GM23338 (cell line): ENCODE measurements around the gene IL22RA1. TPM values are rescaled to one million over a fixed set of nuclear protein-coding genes. Genes with fewer than 3 reads are reported as not detected.

ENCODE experiments used
- ATAC-seq: fragments of 200-7000 bp; cut with Tn5 transposase; 3 replicates; pipeline ENCODE4 v1.9.1; 2020
- DNase-seq: peaks from one replicate; pipeline ENCODE4 v3.0.0-alpha.2; 2015; ENCODE audit warnings: low spot score
- H2AFZ ChIP-seq: fragments of 200-600 bp; sonication (generic); 2 replicates; pipeline ENCODE4 v1.8.0; 2016; ENCODE audit warnings: antibody characterized with exemption, mild to moderate bottlenecking, moderate library complexity
- H3F3A ChIP-seq: fragments of 200-600 bp; sonication (generic); replicated peaks from 2 replicates; pipeline ENCODE4 v1.8.0; 2017; ENCODE audit warnings: antibody characterized with exemption, mixed run types, low read depth
- H3K27ac ChIP-seq: fragments of 200-600 bp; sonication (generic); 2 replicates; pipeline ENCODE4 v1.6.1; 2016; ENCODE audit warnings: low read depth
- H3K27me3 ChIP-seq: fragments of 200-600 bp; sonication (generic); 2 replicates; pipeline ENCODE4 v1.8.0; 2016; ENCODE audit warnings: mild to moderate bottlenecking, mixed run types, moderate library complexity; ENCODE audit not compliant: insufficient read depth
- H3K36me3 ChIP-seq: fragments of 200-600 bp; sonication (generic); 2 replicates; pipeline ENCODE4 v1.8.0; 2016; ENCODE audit warnings: mild to moderate bottlenecking; ENCODE audit not compliant: insufficient read depth
- H3K4me1 ChIP-seq: fragments of 200-600 bp; sonication (generic); 2 replicates; pipeline ENCODE4 v1.8.0; 2016; ENCODE audit warnings: mild to moderate bottlenecking, moderate library complexity; ENCODE audit not compliant: insufficient read depth
- H3K4me2 ChIP-seq: fragments of 200-600 bp; sonication (generic); 2 replicates; pipeline ENCODE4 v1.7.1; 2017; ENCODE audit warnings: mixed run types
- H3K4me3 ChIP-seq: fragments of 200-600 bp; sonication (generic); 2 replicates; pipeline ENCODE4 v1.6.1; 2016; ENCODE audit warnings: mixed run types
- H3K79me2 ChIP-seq: fragments of 200-600 bp; sonication (generic); replicated peaks from 2 replicates; pipeline ENCODE4 v1.8.0; 2017; ENCODE audit warnings: mild to moderate bottlenecking; ENCODE audit not compliant: insufficient read depth
- H3K9me2 ChIP-seq: fragments of 200-600 bp; sonication (generic); 2 replicates; pipeline ENCODE4 v1.8.0; 2017; ENCODE audit not compliant: insufficient read depth
- H4K20me1 ChIP-seq: fragments of 200-600 bp; sonication (generic); replicated peaks from 2 replicates; pipeline ENCODE4 v1.8.0; 2017; ENCODE audit warnings: mild to moderate bottlenecking; ENCODE audit not compliant: insufficient read depth
- H3K27ac Mint-ChIP-seq: 2 replicates; pipeline ENCODE4 v1.8.0; 2020; ENCODE audit warnings: inconsistent platforms, mild to moderate bottlenecking, moderate library complexity, mixed read lengths
- H3K27me3 Mint-ChIP-seq: 3 replicates; pipeline ENCODE4 v1.8.0; 2022; ENCODE audit warnings: low read depth, mild to moderate bottlenecking, moderate library complexity, mixed read lengths, inconsistent platforms; ENCODE audit not compliant: insufficient read depth, poor library complexity
- H3K36me3 Mint-ChIP-seq: 3 replicates; pipeline ENCODE4 v1.8.0; 2021; ENCODE audit warnings: low read depth, mild to moderate bottlenecking, inconsistent platforms, moderate library complexity, mixed read lengths
- H3K4me1 Mint-ChIP-seq: 3 replicates; pipeline ENCODE4 v1.8.0; 2020; ENCODE audit warnings: mild to moderate bottlenecking, inconsistent platforms, mixed read lengths
- H3K4me3 Mint-ChIP-seq: 3 replicates; pipeline ENCODE4 v1.8.0; 2021; ENCODE audit warnings: moderate library complexity, mild to moderate bottlenecking, inconsistent platforms, mixed read lengths
- H3K9me3 Mint-ChIP-seq: 3 replicates; pipeline ENCODE4 v1.8.0; 2020; ENCODE audit warnings: moderate library complexity, mild to moderate bottlenecking, inconsistent platforms, mixed read lengths
- CREB1 ChIP-seq: fragments of 250-450 bp; sonication (Bioruptor Pico); IDR thresholded peaks from 2 replicates; pipeline ENCODE4 v1.5.0; 2020; ENCODE audit warnings: low read depth, mild to moderate bottlenecking, moderate library complexity
- EZH2 ChIP-seq: fragments of 200-600 bp; sonication (generic); IDR thresholded peaks from one replicate; pipeline ENCODE4 v1.8.0; 2017; ENCODE audit warnings: antibody characterized with exemption, mild to moderate bottlenecking, low read depth; ENCODE audit not compliant: unreplicated experiment
- EZH2phosphoT487 ChIP-seq: fragments of 200-600 bp; sonication (generic); IDR thresholded peaks from one replicate; pipeline ENCODE4 v1.8.1; 2018; ENCODE audit warnings: antibody characterized with exemption; ENCODE audit not compliant: unreplicated experiment
- JUNB ChIP-seq: IDR thresholded peaks from one replicate; pipeline ENCODE4 v1.6.1; 2016; ENCODE audit warnings: antibody characterized with exemption; ENCODE audit not compliant: unreplicated experiment
- NANOG ChIP-seq: IDR thresholded peaks from 2 replicates; pipeline ENCODE4 v1.6.1; 2016; ENCODE audit warnings: antibody characterized with exemption, borderline replicate concordance
- POLR2AphosphoS5 ChIP-seq: IDR thresholded peaks from 2 replicates; pipeline ENCODE4 v1.6.1; 2016; ENCODE audit warnings: antibody characterized with exemption, low read depth
- STAT1 ChIP-seq: IDR thresholded peaks from one replicate; pipeline ENCODE4 v1.6.1; 2016; ENCODE audit warnings: antibody characterized with exemption; ENCODE audit not compliant: unreplicated experiment
- ZNF114 ChIP-seq: fragments of 250-450 bp; sonication (Bioruptor Pico); IDR thresholded peaks from 2 replicates; pipeline ENCODE4 v1.5.0; 2020; ENCODE audit warnings: mild to moderate bottlenecking, moderate library complexity
- ZNF331 ChIP-seq: fragments of 250-450 bp; sonication (Bioruptor Pico); IDR thresholded peaks from 2 replicates; pipeline ENCODE4 v1.5.0; 2020; ENCODE audit warnings: low read depth, mild to moderate bottlenecking, moderate library complexity
- polyA plus RNA-seq: library from polyadenylated mRNA; unstranded; fragments of >200 nt; fragmentation: Nextera tagmentation; extraction: Ambion mirVana; gene quantifications from 2 replicates; pipeline ENCODE4 v1.2.1, GENCODE V29; 2016
- total RNA-seq: library from RNA; depleted of rRNA; stranded (reverse); fragments of >200 nt; shearing (Covaris generic); gene quantifications from 2 replicates; pipeline ENCODE4 v1.2.3, GENCODE V29; 2014
- TF ChIP-seq, protein P1 (sequence below), 2 experiments: fragments of 200-600 bp in 1 of 2; sonication (generic) in 1 of 2; conservative IDR thresholded peaks; 2 replicates each; pipeline versions ENCODE4 v1.5.1 to v1.6.1; 2016 to 2017; ENCODE audit warnings: antibody characterized with exemption in 2 of 2, low read depth in 2 of 2, mild to moderate bottlenecking in 2 of 2, moderate library complexity in 1 of 2
- TF ChIP-seq, protein P2 (sequence below): fragments of 250-450 bp; sonication (Bioruptor Pico); IDR thresholded peaks from 2 replicates; pipeline ENCODE4 v1.5.0; 2020; ENCODE audit warnings: mild to moderate bottlenecking, moderate library complexity
- TF ChIP-seq, protein P3 (sequence below): IDR thresholded peaks from one replicate; pipeline ENCODE4 v1.6.1; 2018; ENCODE audit warnings: antibody characterized with exemption; ENCODE audit not compliant: unreplicated experiment
- TF ChIP-seq, protein P4 (sequence below): IDR thresholded peaks from 2 replicates; pipeline ENCODE4 v1.6.1; 2016; ENCODE audit warnings: antibody characterized with exemption

Gene IL22RA1
- total and polyA plus RNA-seq, 2 experiments from 2014 or later: 0.11 to 0.28 TPM

DNA sequence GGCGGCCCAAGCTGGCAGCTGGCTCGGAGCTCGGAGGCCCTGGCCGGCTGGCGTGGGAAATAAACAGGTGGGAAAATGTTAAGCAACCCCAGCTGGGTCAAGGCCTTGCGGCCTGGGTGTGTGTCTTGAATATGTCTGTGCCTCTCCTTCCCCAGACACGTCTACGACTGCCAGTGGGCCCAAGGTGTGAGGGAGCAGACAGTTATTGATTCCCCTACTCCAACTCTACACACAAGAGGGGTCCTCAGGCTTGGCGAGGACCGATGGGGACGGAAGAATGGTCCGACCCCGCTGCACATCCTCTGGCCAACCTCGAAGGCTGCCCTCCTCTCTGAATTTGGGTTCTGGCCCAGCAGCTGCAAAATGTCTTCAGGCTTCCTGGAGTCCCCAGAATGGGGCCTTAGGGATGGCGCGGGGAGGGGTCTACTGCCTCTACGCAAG, 2.2 kb downstream of the IL22RA1 start:
- TF ChIP-seq ZNF331 (CRISPR knock-in tag) (no peak), EZH2phosphoT487 (no peak), STAT1 (no peak), EZH2 (no peak), JUNB (no peak), NANOG (no peak), CREB1 (CRISPR knock-in tag) (no peak), POLR2AphosphoS5 (no peak), ZNF114 (CRISPR knock-in tag) (no peak)
- TF ChIP-seq, protein P1, sequence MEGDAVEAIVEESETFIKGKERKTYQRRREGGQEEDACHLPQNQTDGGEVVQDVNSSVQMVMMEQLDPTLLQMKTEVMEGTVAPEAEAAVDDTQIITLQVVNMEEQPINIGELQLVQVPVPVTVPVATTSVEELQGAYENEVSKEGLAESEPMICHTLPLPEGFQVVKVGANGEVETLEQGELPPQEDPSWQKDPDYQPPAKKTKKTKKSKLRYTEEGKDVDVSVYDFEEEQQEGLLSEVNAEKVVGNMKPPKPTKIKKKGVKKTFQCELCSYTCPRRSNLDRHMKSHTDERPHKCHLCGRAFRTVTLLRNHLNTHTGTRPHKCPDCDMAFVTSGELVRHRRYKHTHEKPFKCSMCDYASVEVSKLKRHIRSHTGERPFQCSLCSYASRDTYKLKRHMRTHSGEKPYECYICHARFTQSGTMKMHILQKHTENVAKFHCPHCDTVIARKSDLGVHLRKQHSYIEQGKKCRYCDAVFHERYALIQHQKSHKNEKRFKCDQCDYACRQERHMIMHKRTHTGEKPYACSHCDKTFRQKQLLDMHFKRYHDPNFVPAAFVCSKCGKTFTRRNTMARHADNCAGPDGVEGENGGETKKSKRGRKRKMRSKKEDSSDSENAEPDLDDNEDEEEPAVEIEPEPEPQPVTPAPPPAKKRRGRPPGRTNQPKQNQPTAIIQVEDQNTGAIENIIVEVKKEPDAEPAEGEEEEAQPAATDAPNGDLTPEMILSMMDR (conservative IDR thresholded peaks at IDR 0.05; ENCODE audit: low read depth in 2 of 2): no peak
- TF ChIP-seq, protein P2, sequence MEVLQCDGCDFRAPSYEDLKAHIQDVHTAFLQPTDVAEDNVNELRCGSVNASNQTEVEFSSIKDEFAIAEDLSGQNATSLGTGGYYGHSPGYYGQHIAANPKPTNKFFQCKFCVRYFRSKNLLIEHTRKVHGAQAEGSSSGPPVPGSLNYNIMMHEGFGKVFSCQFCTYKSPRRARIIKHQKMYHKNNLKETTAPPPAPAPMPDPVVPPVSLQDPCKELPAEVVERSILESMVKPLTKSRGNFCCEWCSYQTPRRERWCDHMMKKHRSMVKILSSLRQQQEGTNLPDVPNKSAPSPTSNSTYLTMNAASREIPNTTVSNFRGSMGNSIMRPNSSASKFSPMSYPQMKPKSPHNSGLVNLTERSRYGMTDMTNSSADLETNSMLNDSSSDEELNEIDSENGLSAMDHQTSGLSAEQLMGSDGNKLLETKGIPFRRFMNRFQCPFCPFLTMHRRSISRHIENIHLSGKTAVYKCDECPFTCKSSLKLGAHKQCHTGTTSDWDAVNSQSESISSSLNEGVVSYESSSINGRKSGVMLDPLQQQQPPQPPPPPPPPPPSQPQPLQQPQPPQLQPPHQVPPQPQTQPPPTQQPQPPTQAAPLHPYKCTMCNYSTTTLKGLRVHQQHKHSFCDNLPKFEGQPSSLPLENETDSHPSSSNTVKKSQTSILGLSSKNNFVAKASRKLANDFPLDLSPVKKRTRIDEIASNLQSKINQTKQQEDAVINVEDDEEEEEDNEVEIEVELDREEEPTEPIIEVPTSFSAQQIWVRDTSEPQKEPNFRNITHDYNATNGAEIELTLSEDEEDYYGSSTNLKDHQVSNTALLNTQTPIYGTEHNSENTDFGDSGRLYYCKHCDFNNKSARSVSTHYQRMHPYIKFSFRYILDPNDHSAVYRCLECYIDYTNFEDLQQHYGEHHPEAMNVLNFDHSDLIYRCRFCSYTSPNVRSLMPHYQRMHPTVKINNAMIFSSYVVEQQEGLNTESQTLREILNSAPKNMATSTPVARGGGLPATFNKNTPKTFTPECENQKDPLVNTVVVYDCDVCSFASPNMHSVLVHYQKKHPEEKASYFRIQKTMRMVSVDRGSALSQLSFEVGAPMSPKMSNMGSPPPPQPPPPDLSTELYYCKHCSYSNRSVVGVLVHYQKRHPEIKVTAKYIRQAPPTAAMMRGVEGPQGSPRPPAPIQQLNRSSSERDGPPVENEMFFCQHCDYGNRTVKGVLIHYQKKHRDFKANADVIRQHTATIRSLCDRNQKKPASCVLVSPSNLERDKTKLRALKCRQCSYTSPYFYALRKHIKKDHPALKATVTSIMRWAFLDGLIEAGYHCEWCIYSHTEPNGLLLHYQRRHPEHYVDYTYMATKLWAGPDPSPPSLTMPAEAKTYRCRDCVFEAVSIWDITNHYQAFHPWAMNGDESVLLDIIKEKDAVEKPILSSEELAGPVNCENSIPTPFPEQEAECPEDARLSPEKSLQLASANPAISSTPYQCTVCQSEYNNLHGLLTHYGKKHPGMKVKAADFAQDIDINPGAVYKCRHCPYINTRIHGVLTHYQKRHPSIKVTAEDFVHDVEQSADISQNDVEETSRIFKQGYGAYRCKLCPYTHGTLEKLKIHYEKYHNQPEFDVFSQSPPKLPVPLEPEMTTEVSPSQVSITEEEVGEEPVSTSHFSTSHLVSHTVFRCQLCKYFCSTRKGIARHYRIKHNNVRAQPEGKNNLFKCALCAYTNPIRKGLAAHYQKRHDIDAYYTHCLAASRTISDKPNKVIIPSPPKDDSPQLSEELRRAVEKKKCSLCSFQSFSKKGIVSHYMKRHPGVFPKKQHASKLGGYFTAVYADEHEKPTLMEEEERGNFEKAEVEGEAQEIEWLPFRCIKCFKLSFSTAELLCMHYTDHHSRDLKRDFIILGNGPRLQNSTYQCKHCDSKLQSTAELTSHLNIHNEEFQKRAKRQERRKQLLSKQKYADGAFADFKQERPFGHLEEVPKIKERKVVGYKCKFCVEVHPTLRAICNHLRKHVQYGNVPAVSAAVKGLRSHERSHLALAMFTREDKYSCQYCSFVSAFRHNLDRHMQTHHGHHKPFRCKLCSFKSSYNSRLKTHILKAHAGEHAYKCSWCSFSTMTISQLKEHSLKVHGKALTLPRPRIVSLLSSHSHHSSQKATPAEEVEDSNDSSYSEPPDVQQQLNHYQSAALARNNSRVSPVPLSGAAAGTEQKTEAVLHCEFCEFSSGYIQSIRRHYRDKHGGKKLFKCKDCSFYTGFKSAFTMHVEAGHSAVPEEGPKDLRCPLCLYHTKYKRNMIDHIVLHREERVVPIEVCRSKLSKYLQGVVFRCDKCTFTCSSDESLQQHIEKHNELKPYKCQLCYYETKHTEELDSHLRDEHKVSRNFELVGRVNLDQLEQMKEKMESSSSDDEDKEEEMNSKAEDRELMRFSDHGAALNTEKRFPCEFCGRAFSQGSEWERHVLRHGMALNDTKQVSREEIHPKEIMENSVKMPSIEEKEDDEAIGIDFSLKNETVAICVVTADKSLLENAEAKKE (CRISPR knock-in tag): no peak
- TF ChIP-seq, protein P3, sequence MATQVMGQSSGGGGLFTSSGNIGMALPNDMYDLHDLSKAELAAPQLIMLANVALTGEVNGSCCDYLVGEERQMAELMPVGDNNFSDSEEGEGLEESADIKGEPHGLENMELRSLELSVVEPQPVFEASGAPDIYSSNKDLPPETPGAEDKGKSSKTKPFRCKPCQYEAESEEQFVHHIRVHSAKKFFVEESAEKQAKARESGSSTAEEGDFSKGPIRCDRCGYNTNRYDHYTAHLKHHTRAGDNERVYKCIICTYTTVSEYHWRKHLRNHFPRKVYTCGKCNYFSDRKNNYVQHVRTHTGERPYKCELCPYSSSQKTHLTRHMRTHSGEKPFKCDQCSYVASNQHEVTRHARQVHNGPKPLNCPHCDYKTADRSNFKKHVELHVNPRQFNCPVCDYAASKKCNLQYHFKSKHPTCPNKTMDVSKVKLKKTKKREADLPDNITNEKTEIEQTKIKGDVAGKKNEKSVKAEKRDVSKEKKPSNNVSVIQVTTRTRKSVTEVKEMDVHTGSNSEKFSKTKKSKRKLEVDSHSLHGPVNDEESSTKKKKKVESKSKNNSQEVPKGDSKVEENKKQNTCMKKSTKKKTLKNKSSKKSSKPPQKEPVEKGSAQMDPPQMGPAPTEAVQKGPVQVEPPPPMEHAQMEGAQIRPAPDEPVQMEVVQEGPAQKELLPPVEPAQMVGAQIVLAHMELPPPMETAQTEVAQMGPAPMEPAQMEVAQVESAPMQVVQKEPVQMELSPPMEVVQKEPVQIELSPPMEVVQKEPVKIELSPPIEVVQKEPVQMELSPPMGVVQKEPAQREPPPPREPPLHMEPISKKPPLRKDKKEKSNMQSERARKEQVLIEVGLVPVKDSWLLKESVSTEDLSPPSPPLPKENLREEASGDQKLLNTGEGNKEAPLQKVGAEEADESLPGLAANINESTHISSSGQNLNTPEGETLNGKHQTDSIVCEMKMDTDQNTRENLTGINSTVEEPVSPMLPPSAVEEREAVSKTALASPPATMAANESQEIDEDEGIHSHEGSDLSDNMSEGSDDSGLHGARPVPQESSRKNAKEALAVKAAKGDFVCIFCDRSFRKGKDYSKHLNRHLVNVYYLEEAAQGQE: no peak
- TF ChIP-seq, protein P4, sequence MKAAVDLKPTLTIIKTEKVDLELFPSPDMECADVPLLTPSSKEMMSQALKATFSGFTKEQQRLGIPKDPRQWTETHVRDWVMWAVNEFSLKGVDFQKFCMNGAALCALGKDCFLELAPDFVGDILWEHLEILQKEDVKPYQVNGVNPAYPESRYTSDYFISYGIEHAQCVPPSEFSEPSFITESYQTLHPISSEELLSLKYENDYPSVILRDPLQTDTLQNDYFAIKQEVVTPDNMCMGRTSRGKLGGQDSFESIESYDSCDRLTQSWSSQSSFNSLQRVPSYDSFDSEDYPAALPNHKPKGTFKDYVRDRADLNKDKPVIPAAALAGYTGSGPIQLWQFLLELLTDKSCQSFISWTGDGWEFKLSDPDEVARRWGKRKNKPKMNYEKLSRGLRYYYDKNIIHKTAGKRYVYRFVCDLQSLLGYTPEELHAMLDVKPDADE: no peak
- H3F3A ChIP-seq: no peaks in the 10 kb centered on the region
- H3K36me3 ChIP-seq: no peaks in the 10 kb centered on the region
- no peaks in the 10 kb centered on the region for H3K9me2 ChIP-seq
- no peaks in the 10 kb centered on the region for H3K4me1 ChIP-seq
- no peak overlapping the region for H3K4me3 ChIP-seq
- no peak overlapping the region for H3K27ac ChIP-seq
- Mint-ChIP-seq H3K4me3 (no peak overlapping the region), H3K4me1 (no peaks in the 10 kb centered on the region; the same call in 2 of the 3 replicates), H3K27ac (no peak overlapping the region), H3K27me3 (peaks cover 9% of the 10 kb centered on the region), H3K36me3 (no peaks in the 10 kb centered on the region), H3K9me3 (no peaks in the 10 kb centered on the region)
- DNase-seq: no peak
- no peaks in the 10 kb centered on the region for H3K27me3 ChIP-seq
- no peak for ATAC-seq
- H3K79me2 ChIP-seq: no peaks in the 10 kb centered on the region
- H2AFZ ChIP-seq: no peak overlapping the region
- no peak overlapping the region for H3K4me2 ChIP-seq
- no peaks in the 10 kb centered on the region for H4K20me1 ChIP-seq
